Mesenchymal stem cell (in vitro differentiated cells and primary cell): Measurements from ENCODE around the gene S100A16.
A peak's percentile ranks its signal among the peaks of the same experiment; 100 is the strongest.

Source experiments
- DNase-seq: peaks from one replicate; pipeline ENCODE4 v3.0.0-alpha.2; 2013
- H2AFZ ChIP-seq: one replicate; pipeline ENCODE4 v1.6.1; 2013; ENCODE audit warnings: low read depth, mild to moderate bottlenecking, control low read depth, inconsistent platforms, low read length, moderate library complexity
- H2AK5ac ChIP-seq: 2 replicates; pipeline ENCODE4 v1.6.1; 2013; ENCODE audit warnings: low read length, moderate library complexity, mild to moderate bottlenecking, inconsistent platforms; ENCODE audit not compliant: severe bottlenecking
- H2BK120ac ChIP-seq: one replicate; pipeline ENCODE4 v1.6.1; 2013; ENCODE audit warnings: low read depth, mild to moderate bottlenecking, inconsistent platforms, low read length, moderate library complexity
- H2BK12ac ChIP-seq, 2 experiments: one replicate each; pipeline ENCODE4 v1.6.1; 2013; ENCODE audit warnings: inconsistent platforms in 2 of 2, low read length in 2 of 2, mild to moderate bottlenecking in 2 of 2, moderate library complexity in 2 of 2, control low read depth in 1 of 2
- H2BK15ac ChIP-seq: one replicate; pipeline ENCODE4 v1.6.1; 2013; ENCODE audit warnings: mild to moderate bottlenecking, low read depth, inconsistent platforms; ENCODE audit not compliant: poor library complexity, severe bottlenecking
- H2BK5ac ChIP-seq: 2 replicates; pipeline ENCODE4 v1.6.1; 2013; ENCODE audit warnings: low read depth, mild to moderate bottlenecking, low read length, control low read depth, inconsistent platforms; ENCODE audit not compliant: poor library complexity, severe bottlenecking
- H3K14ac ChIP-seq, 2 experiments: one replicate each; pipeline ENCODE4 v1.6.1; 2013; ENCODE audit warnings: inconsistent platforms in 2 of 2, low read length in 2 of 2, control low read depth in 1 of 2, mild to moderate bottlenecking in 1 of 2, moderate library complexity in 1 of 2
- H3K18ac ChIP-seq, 2 experiments: one replicate each; pipeline ENCODE4 v1.6.1; 2013; ENCODE audit warnings: inconsistent platforms in 2 of 2, low read length in 2 of 2, control low read depth in 1 of 2, low read depth in 1 of 2, mild to moderate bottlenecking in 1 of 2
- H3K23ac ChIP-seq, 2 experiments: one replicate each; pipeline ENCODE4 v1.6.1; 2013; ENCODE audit warnings: inconsistent platforms in 2 of 2, low read length in 2 of 2, mild to moderate bottlenecking in 2 of 2, moderate library complexity in 2 of 2, control low read depth in 1 of 2
- H3K27ac ChIP-seq: 2 replicates; pipeline ENCODE4 v1.5.1; 2013; ENCODE audit warnings: mild to moderate bottlenecking, moderate library complexity, low read length, control low read depth, inconsistent platforms; ENCODE audit not compliant: poor library complexity, severe bottlenecking
- H3K27me3 ChIP-seq, 2 experiments: 2 replicates each; pipeline versions ENCODE4 v1.6.1 to v1.7.0; 2013; ENCODE audit warnings: low read length in 2 of 2, mild to moderate bottlenecking in 2 of 2, moderate library complexity in 2 of 2, control low read depth in 1 of 2, inconsistent platforms in 1 of 2; ENCODE audit not compliant: control insufficient read depth in 1 of 2, insufficient read depth in 1 of 2
- H3K36me3 ChIP-seq, 2 experiments: 2 replicates each; pipeline versions ENCODE4 v1.6.1 to v1.7.0; 2013; ENCODE audit warnings: low read length in 2 of 2, control low read depth in 1 of 2, inconsistent platforms in 1 of 2, low read depth in 1 of 2, mild to moderate bottlenecking in 1 of 2; ENCODE audit not compliant: insufficient read depth in 2 of 2, control insufficient read depth in 1 of 2
- H3K4ac ChIP-seq, 2 experiments: one replicate each; pipeline ENCODE4 v1.6.1; 2013; ENCODE audit warnings: inconsistent platforms in 2 of 2, low read length in 2 of 2, mild to moderate bottlenecking in 2 of 2, moderate library complexity in 2 of 2, control low read depth in 1 of 2, low read depth in 1 of 2
- H3K4me1 ChIP-seq: 2 replicates; pipeline ENCODE4 v1.6.1; 2013; ENCODE audit warnings: low read depth, low read length, control low read depth; ENCODE audit not compliant: control insufficient read depth, insufficient read depth
- H3K4me2 ChIP-seq: 2 replicates; pipeline ENCODE4 v1.6.1; 2013; ENCODE audit warnings: low read length, mild to moderate bottlenecking, inconsistent platforms; ENCODE audit not compliant: poor library complexity, severe bottlenecking
- H3K4me3 ChIP-seq, 2 experiments: 2 replicates each; pipeline versions ENCODE4 v1.5.1 to v1.7.0; 2013; ENCODE audit warnings: low read length in 2 of 2, mild to moderate bottlenecking in 2 of 2, control low read depth in 1 of 2, low read depth in 1 of 2; ENCODE audit not compliant: insufficient read depth in 1 of 2
- H3K79me1 ChIP-seq: replicated peaks from 2 replicates; pipeline ENCODE4 v1.6.1; 2013; ENCODE audit warnings: mild to moderate bottlenecking, control low read depth, low read length, inconsistent platforms; ENCODE audit not compliant: poor library complexity, severe bottlenecking
- H3K9ac ChIP-seq: 2 replicates; pipeline ENCODE4 v1.7.0; 2013; ENCODE audit warnings: mild to moderate bottlenecking, low read length, moderate library complexity
- H3K9me3 ChIP-seq: 2 replicates; pipeline ENCODE4 v1.7.0; 2013; ENCODE audit warnings: mild to moderate bottlenecking, low read length; ENCODE audit not compliant: control insufficient read depth
- H4K8ac ChIP-seq: one replicate; pipeline ENCODE4 v1.6.1; 2013; ENCODE audit warnings: inconsistent platforms, mild to moderate bottlenecking, low read length, moderate library complexity
- H4K91ac ChIP-seq: one replicate; pipeline ENCODE4 v1.6.1; 2013; ENCODE audit warnings: mild to moderate bottlenecking, low read length, inconsistent platforms
- WGBS: methylation state at CpG from one replicate; pipeline ENCODE4 v1.1.7; 2013; ENCODE audit warnings: mixed read lengths; 5-methylcytosine and 5-hydroxymethylcytosine counted together

S100A16 gene

GRCh38 chr1:153609585-153609907 lies 3.4 kb downstream of the S100A16 start:
- WGBS, result 83% methylated on average over 6 of the region's 6 CpGs
- Histone ChIP-seq H3K18ac (peak overlapping the region in 1 of 2 experiments; percentile 85), H3K4me1 (peaks cover 50% of the 10 kb centered on the region), H2BK5ac (no peak overlapping the region), H3K4me2 (peak overlapping the region; percentile 69), H2BK120ac (peak overlapping the region; percentile 45), H2AFZ (no peak overlapping the region), H2AK5ac (peak overlapping the region; percentile 84), H2BK12ac (no peak overlapping the region), H3K23ac (no peak overlapping the region), H3K27ac (peak overlapping the region; percentile 93), H3K9ac (peak overlapping the region; percentile 87), H3K27me3 (no peaks in the 10 kb centered on the region), H4K91ac (no peak overlapping the region), H4K8ac (peak overlapping the region; percentile 91), H3K4me3 (peak overlapping the region in 1 of 2 experiments; percentile 78), H3K14ac (no peak overlapping the region), H3K9me3 (no peaks in the 10 kb centered on the region), H3K79me1 (peaks cover 14% of the 10 kb centered on the region), H3K36me3 (peaks cover 30 to 44% of the 10 kb centered on the region in 2 experiments), H3K4ac (peak overlapping the region in 1 of 2 experiments; percentile 14), H2BK15ac (no peak overlapping the region)
- no peak for DNase-seq

GRCh38 chr1:153608742-153609584 lies 4.0 kb downstream of the S100A16 start:
- H3K79me1 ChIP-seq, result peaks cover 14% of the 10 kb centered on the region
- peak overlapping the region; percentile 69 for H3K4me2 ChIP-seq
- H3K27me3 ChIP-seq, result no peaks in the 10 kb centered on the region
- no peak overlapping the region for H2AFZ ChIP-seq
- H2BK5ac ChIP-seq, result peak overlapping the region; percentile 60
- H3K4ac ChIP-seq, result peak overlapping the region; percentile 71 to 83
- peak overlapping the region; percentile 95 for H2AK5ac ChIP-seq
- peak overlapping the region; percentile 88 for H4K91ac ChIP-seq
- peaks cover 46% of the 10 kb centered on the region for H3K4me1 ChIP-seq
- H3K14ac ChIP-seq, result peak overlapping the region; percentile 37 to 69
- peak overlapping the region; percentile 64 for H2BK15ac ChIP-seq
- DNase-seq, result peak; percentile 94
- peak overlapping the region; percentile 67 to 93 for H3K18ac ChIP-seq
- H3K36me3 ChIP-seq, result peaks cover 30 to 49% of the 10 kb centered on the region in 2 experiments
- WGBS, result 20% methylated on average over 18 of the region's 19 CpGs
- H4K8ac ChIP-seq, result peak overlapping the region; percentile 91
- peak overlapping the region; percentile 86 for H2BK120ac ChIP-seq
- H3K27ac ChIP-seq, result peak overlapping the region; percentile 93
- peak overlapping the region; percentile 53 to 78 for H3K4me3 ChIP-seq
- H2BK12ac ChIP-seq, result peak overlapping the region; percentile 28 to 88
- no peaks in the 10 kb centered on the region for H3K9me3 ChIP-seq
- no peak overlapping the region for H3K23ac ChIP-seq
- H3K9ac ChIP-seq, result peak overlapping the region; percentile 87

GRCh38 chr1:153608089-153608682 lies 4.8 kb downstream of the S100A16 start:
- Histone ChIP-seq H2AK5ac (peak overlapping the region; percentile 95), H4K8ac (peak overlapping the region; percentile 86), H3K9ac (peak overlapping the region; percentile 87), H2AFZ (no peak overlapping the region), H3K36me3 (peaks cover 36 to 57% of the 10 kb centered on the region in 2 experiments), H4K91ac (peak overlapping the region; percentile 88), H3K9me3 (no peaks in the 10 kb centered on the region), H2BK12ac (peak overlapping the region; percentile 14 to 88), H3K27ac (peak overlapping the region; percentile 93), H3K4ac (peak overlapping the region; percentile 71 to 83), H3K79me1 (peaks cover 18% of the 10 kb centered on the region), H2BK5ac (peak overlapping the region; percentile 60), H3K4me2 (peak overlapping the region; percentile 69), H3K23ac (no peak overlapping the region), H3K27me3 (no peaks in the 10 kb centered on the region), H3K4me3 (peak overlapping the region; percentile 53 to 78), H3K14ac (peak overlapping the region; percentile 37 to 49), H3K4me1 (peaks cover 42% of the 10 kb centered on the region), H2BK15ac (no peak overlapping the region), H3K18ac (peak overlapping the region; percentile 67 to 93), H2BK120ac (peak overlapping the region; percentile 86)
- WGBS, result 90% methylated on average over 4 of the region's 7 CpGs
- no peak for DNase-seq

- Histone ChIP-seq H4K8ac (no peak overlapping the region), H2BK15ac (no peak overlapping the region), H2BK5ac (no peak overlapping the region), H3K27me3 (no peaks in the 10 kb centered on the region), H3K4ac (peak overlapping the region in 1 of 2 experiments; percentile 14), H3K36me3 (peaks cover 39 to 60% of the 10 kb centered on the region in 2 experiments), H2BK120ac (no peak overlapping the region), H3K9me3 (no peaks in the 10 kb centered on the region), H3K79me1 (peaks cover 18% of the 10 kb centered on the region), H3K18ac (no peak overlapping the region), H3K27ac (peak overlapping the region; percentile 93), H3K4me3 (peak overlapping the region in 1 of 2 experiments; percentile 78), H2AFZ (peak overlapping the region; percentile 20), H3K14ac (no peak overlapping the region), H2AK5ac (peak overlapping the region; percentile 10), H3K4me1 (peaks cover 42% of the 10 kb centered on the region), H3K4me2 (peak overlapping the region; percentile 69), H4K91ac (no peak overlapping the region), H2BK12ac (peak overlapping the region in 1 of 2 experiments; percentile 60), H3K23ac (peak overlapping the region in 1 of 2 experiments; percentile 42), H3K9ac (peak overlapping the region; percentile 87)
- no peak for DNase-seq
- 98% methylated on average over 8 of the region's 8 CpGs for WGBS
These were observed 5.6 kb downstream of the S100A16 start for GRCh38 chr1:153607381-153607780.
